GM10847 (cell line): ENCODE data around the gene MTHFD1L.

Experiments used
- POLR2A ChIP-seq: IDR thresholded peaks from 2 replicates; pipeline ENCODE4 v1.6.1; 2011; ENCODE audit not compliant: insufficient read length; ENCODE audit errors: extremely low read depth

The MTHFD1L gene

DNA sequence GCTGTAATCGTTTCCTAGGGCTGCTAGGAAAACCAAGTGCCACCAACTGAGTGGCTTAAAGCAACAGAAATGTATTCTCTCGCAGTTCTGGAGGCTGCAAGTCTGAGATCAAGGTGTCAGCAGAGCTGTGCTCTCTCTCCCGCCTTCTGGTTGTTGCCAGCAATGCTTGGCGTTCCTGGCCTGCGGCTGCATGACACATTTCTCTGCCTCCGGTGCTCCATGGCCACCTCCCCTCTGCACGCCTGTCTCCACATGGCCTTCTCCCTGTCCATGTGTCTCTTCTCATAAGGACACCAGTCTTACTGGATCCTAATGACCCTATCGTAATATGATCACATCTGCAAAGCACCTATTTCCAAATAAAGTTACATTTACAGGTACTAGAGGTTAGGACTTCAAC, 282.6 kb downstream of the MTHFD1L start:
- no peak for TF ChIP-seq POLR2A

DNA sequence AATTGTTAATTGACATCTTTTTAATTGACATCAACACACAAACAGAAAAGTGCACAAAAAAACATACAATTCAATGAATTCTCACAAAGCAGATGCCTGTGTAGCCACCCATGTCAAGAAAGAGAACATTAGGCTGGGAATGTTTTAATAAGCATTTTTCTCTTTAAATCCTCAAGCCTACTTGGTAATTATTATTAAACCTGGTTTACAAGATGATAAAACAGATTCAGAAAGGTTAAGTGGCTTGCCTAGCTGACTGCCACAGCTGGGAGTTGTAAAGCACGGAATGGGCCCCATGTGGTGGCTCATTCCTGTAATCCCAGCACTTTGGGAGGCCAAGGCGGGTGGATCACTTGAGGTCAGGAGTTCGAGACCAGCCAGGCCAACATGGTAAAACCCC, 284.3 kb downstream of the MTHFD1L start:
- TF ChIP-seq POLR2A: no peak
